ENCODE data around the gene TMEM164. TPM values are rescaled to one million over a fixed set of nuclear protein-coding genes. Genes with fewer than 3 reads are reported as not detected.

The TMEM164 gene
- polyA plus RNA-seq, 1 experiment, result 7.7 TPM

GRCh38 chrX:110201799-110202198, 198.9 kb downstream of the TMEM164 start:
- no peak for DNase-seq (ENCODE audit: low read depth)
- H3K4me3 ChIP-seq (ENCODE audit: low read depth, low read length), result no peak overlapping the region
- TF ChIP-seq, protein P1, sequence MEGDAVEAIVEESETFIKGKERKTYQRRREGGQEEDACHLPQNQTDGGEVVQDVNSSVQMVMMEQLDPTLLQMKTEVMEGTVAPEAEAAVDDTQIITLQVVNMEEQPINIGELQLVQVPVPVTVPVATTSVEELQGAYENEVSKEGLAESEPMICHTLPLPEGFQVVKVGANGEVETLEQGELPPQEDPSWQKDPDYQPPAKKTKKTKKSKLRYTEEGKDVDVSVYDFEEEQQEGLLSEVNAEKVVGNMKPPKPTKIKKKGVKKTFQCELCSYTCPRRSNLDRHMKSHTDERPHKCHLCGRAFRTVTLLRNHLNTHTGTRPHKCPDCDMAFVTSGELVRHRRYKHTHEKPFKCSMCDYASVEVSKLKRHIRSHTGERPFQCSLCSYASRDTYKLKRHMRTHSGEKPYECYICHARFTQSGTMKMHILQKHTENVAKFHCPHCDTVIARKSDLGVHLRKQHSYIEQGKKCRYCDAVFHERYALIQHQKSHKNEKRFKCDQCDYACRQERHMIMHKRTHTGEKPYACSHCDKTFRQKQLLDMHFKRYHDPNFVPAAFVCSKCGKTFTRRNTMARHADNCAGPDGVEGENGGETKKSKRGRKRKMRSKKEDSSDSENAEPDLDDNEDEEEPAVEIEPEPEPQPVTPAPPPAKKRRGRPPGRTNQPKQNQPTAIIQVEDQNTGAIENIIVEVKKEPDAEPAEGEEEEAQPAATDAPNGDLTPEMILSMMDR (IDR thresholded peaks at IDR 0.05; ENCODE audit: insufficient read depth, low read depth, low read length), result no peak
- no peaks in the 10 kb centered on the region for H3K27me3 ChIP-seq (ENCODE audit: control insufficient read depth, insufficient read depth, low read length)
- ChIA-PET CTCF (no interaction called here), POLR2A (no interaction called here)
- peaks cover 1% of the 10 kb centered on the region; the same call in 1 of the 2 replicates for H3K36me3 ChIP-seq (ENCODE audit: control insufficient read depth, insufficient read depth, low read length)

GRCh38 chrX:110204986-110205385, 202.1 kb downstream of the TMEM164 start:
- DNase-seq (ENCODE audit: low read depth), result peak; percentile 68
- TF ChIP-seq, protein P1 (IDR thresholded peaks at IDR 0.05; ENCODE audit: insufficient read depth, low read depth, low read length), result no peak
- ChIA-PET POLR2A (interaction anchor here (0.5 to 0.8 kb wide), 2 partner anchors 113 to 364 kb away, joined by 3 read pairs; partner anchors contain the start of gene AMMECR1), CTCF (no interaction called here)
- H3K36me3 ChIP-seq (ENCODE audit: control insufficient read depth, insufficient read depth, low read length), result no peaks in the 10 kb centered on the region; the same call in 1 of the 2 replicates
- H3K27me3 ChIP-seq (ENCODE audit: control insufficient read depth, insufficient read depth, low read length), result no peaks in the 10 kb centered on the region
- H3K4me3 ChIP-seq (ENCODE audit: low read depth, low read length), result no peak overlapping the region

- CTCF ChIA-PET, result no interaction called here
- DNase-seq (ENCODE audit: low read depth), result no peak
- TF ChIP-seq, protein P1 (IDR thresholded peaks at IDR 0.05; ENCODE audit: insufficient read depth, low read depth, low read length), result no peak
- Histone ChIP-seq H3K27me3 (ENCODE audit: control insufficient read depth, insufficient read depth, low read length) (no peaks in the 10 kb centered on the region), H3K4me3 (ENCODE audit: low read depth, low read length) (no peak overlapping the region), H3K36me3 (ENCODE audit: control insufficient read depth, insufficient read depth, low read length) (no peaks in the 10 kb centered on the region)
- POLR2A ChIA-PET, result no interaction called here
Observed at GRCh38 chrX:110208092-110208491, 205.2 kb downstream of the TMEM164 start.

- peak; percentile 61 for DNase-seq (ENCODE audit: low read depth)
- H3K4me3 ChIP-seq (ENCODE audit: low read depth, low read length), result no peak overlapping the region
- H3K27me3 ChIP-seq (ENCODE audit: control insufficient read depth, insufficient read depth, low read length), result no peaks in the 10 kb centered on the region
- TF ChIP-seq, protein P1 (IDR thresholded peaks at IDR 0.05; ENCODE audit: insufficient read depth, low read depth, low read length), result no peak
- ChIA-PET CTCF (interaction anchor here (0.7 to 1.7 kb wide), 2 partner anchors 48 to 197 kb away, joined by 3 to 5 read pairs; no protein-coding TSS in a partner anchor), POLR2A (interaction anchor here (0.6 kb wide), 1 partner anchor 26 kb away, joined by 3 read pairs; no protein-coding TSS in a partner anchor)
- H3K36me3 ChIP-seq (ENCODE audit: control insufficient read depth, insufficient read depth, low read length), result no peaks in the 10 kb centered on the region
Observed at GRCh38 chrX:110210417-110211139, 207.7 kb downstream of the TMEM164 start.

- no peaks in the 10 kb centered on the region for H3K27me3 ChIP-seq (ENCODE audit: control insufficient read depth, insufficient read depth, low read length)
- ChIA-PET CTCF (no interaction called here), POLR2A (no interaction called here)
- TF ChIP-seq, protein P1 (IDR thresholded peaks at IDR 0.05; ENCODE audit: insufficient read depth, low read depth, low read length), result no peak
- H3K36me3 ChIP-seq (ENCODE audit: control insufficient read depth, insufficient read depth, low read length), result no peaks in the 10 kb centered on the region
- no peak for DNase-seq (ENCODE audit: low read depth)
- H3K4me3 ChIP-seq (ENCODE audit: low read depth, low read length), result no peak overlapping the region
Observed at GRCh38 chrX:110211340-110211739, 208.4 kb downstream of the TMEM164 start.
